Measurements from ENCODE around the gene TTC23L. TPM values are rescaled to one million over a fixed set of nuclear protein-coding genes. Genes with fewer than 3 reads are reported as not detected.

TTC23L gene, protein sequence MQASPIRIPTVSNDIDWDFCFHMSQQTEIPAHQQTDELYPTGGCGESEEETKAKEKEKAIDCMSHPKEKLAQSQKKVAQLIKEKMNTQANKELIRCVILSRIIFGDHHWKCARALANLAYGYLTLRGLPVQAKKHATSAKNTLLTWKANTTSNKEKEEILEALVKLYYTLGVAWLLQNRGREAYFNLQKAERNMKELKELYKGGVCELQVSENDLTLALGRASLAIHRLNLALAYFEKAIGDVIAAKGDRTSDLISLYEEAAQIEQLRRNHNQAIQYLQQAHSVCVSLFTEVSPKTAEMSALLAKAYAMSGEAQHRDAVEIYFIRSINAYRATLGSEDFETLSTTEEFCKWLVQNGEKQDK
- polyA plus RNA-seq (ENCODE audit: insufficient read length in 3 of 3) = 1 to 10 TPM; 2.9 to 4.0 (median 4.0) TPM
- long read RNA-seq, donor 1, partial matches to known transcripts = 0 of 5 reads
- long read RNA-seq, donor 1, other reads (novel, unspliced or antisense) = 5 of 5 reads
- long read RNA-seq, donor 2 = 0 reads
- long read RNA-seq, donor 3 = 0 reads
- long read RNA-seq, donor 4 = 0 reads
- long read RNA-seq, donor 5 = 0 reads
- long read RNA-seq, donor 6 = 0 reads
- long read RNA-seq, donor 7, partial matches to known transcripts = 0 of 1 reads
- long read RNA-seq, donor 7, other reads (novel, unspliced or antisense) = 0 of 1 reads
- long read RNA-seq, donor 8 = 0 reads
- long read RNA-seq, donor 9, partial matches to known transcripts = 0 of 6 reads
- long read RNA-seq, donor 9, other reads (novel, unspliced or antisense) = 6 of 6 reads
- long read RNA-seq, donor 10 = 0 reads
- long read RNA-seq, donor 11, partial matches to known transcripts = 7 of 7 reads
- long read RNA-seq, donor 11, other reads (novel, unspliced or antisense) = 0 of 7 reads
- long read RNA-seq, donor 12 = 0 reads
- long read RNA-seq, donor 13 = 0 reads
- long read RNA-seq, donor 14, partial matches to known transcripts = 10 of 16 reads
- long read RNA-seq, donor 14, other reads (novel, unspliced or antisense) = 6 of 16 reads
- long read RNA-seq, donor 15 = 0 reads
- long read RNA-seq, donor 16, partial matches to known transcripts = 28 of 62 reads
- long read RNA-seq, donor 16, other reads (novel, unspliced or antisense) = 33 of 62 reads

DNA sequence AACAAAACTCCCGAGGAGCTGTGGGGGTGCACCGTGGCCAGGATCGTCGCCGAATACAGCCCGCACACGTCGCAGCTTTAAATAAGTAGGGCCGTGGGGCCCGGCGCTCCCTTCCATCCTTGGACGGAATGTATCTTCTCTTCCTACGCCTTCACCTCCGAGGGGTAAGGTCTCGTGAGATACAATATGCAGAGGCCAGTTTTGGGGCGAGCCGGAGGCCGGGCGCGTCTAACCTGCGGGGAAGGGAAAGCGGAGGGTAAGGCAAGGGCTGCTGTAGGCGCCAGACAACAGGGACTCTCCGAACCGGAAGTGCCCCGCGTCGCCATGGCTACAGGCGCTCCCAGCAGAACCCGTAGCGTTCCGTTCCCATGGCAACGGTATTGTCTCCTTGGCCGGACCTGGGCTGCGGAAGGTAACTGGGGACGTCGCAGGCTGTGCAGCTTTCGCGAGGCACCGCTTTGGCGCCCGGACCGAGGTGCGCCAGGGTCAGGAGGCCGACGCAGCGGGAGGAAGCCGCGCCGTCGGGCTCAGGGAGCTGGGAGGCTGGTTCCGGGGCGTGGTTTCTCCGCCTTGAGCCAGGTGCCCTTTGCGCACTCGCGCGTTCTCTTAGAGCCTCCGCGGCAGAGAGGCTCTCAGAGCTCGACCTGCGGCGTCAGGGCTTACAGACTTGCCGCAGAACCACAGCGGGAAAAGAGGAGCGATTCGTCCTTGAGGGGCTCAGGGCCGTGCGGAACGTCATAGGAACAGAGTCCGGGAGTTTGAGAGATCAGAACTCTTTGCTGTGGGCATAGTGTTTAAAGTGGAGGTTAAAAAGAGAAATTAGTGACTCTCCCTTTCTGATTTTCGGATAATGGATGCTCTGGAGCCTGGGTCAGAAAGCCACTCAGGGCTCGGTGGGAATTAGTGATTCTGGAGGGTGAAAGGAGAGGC lies at the start of gene TTC23L:
TSS of gene TTC23L (plus strand) at position 380 of the 930 bp plus-strand sequence. CDS start 1,508 bp downstream, outside the sequence.
- peak; percentile 75 to 92 (median 84) for DNase-seq (ENCODE audit: extremely low read depth in 1 of 11, low read depth in 9 of 11, low spot score in 4 of 11)

DNA sequence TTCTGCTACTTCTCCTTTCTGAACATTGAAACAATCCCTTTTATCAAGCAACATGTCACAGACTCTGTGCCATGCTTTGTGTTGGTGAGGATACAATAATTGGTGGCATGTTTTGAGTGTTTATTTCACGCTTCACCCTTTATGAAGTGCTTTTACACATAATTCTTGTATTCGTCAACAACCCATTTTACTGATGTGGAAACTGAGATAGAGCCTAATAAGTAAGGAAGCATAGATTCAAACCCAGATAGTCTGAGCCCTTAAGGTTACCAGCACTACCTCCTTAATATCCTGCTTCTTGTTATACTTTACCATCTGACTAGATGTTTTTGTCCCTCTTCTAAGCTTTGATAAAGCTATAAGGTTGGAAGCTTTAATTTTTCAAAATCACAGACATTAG lies 49.3 kb upstream of the TTC23L start:
- DNase-seq (ENCODE audit: extremely low read depth in 1 of 11, low read depth in 9 of 11, low spot score in 4 of 11) = no peak

DNA sequence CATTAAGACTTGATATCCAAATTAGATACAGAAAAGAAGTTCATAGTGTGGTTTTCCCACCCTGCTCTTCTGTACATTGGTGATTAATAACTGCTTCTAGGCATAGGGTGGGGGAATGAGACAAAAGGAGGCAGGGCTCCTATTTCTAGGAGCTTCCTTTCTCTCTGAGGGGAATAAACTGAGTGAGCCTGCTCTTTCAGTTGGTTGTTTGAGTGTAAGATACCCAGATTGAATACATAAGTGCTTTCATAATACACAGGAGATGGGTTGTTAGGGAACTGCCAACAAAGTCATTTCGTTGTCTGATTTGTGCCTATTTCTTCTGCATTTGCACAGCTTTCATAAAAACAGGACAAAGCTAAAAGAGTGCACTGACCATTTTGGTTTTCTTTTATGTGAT lies 48.9 kb upstream of the TTC23L start:
- DNase-seq (ENCODE audit: extremely low read depth in 1 of 11, low read depth in 9 of 11, low spot score in 4 of 11) = no peak

DNA sequence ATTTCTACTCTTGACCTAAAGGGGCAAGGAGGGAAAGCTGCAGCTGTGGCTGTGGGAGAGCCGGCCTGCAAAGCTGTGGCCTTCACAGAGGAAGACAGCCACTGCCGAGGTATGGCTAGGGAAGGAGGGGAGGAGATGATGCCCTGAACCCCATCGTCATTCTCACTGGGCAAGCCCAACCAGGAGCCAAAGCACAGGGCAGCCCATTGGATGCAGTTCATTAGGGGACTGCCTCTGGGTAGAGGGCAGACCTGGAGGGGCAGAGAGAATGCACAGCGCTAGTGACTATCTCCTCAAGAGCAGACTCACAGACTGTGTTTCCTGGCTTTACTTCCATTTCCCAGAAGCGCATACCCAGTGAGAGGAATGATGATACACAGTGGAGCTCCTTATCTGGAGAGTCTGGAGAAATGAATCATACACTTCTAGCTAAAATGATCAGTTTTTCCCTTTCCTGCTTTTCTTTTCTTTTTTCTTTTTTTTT lies 47.2 kb upstream of the TTC23L start:
- no peak for DNase-seq (ENCODE audit: extremely low read depth in 1 of 11, low read depth in 9 of 11, low spot score in 4 of 11)

DNA sequence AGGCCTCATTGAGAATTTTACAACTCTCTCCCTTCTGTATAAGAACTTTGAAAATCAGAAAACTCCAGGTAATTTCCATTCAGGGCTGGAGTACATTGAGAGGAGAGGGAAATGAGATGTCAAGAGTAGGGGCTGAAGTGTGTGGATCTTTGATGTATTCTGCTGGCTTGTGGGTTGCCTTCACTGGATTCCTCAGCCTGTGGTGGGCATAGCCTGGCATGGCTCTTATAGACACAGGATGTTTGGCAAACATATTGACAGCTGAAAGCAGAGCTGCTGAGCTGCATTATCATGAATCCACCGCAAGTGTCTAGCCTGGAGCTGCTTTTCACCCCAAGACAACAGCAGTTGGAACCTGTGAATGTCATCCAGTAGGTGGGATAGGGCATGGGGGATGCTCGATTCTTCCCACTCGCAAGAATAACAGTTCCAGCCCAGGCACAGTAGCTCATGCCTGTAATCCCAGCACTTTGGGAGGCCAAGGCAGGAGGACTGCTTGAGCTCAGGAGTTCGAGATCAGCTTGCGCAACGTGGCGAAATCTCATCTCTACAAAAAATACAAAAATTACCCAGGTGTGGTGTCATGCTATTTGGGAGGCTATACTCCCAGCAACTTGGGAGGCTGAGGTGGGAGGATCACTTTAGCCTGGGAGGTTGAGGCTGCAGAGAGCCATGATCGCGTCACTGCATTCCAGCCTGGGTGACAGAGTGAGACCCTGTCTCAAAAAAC lies 36.0 kb upstream of the TTC23L start:
- DNase-seq (ENCODE audit: extremely low read depth in 1 of 11, low read depth in 9 of 11, low spot score in 4 of 11) = no peak

DNA sequence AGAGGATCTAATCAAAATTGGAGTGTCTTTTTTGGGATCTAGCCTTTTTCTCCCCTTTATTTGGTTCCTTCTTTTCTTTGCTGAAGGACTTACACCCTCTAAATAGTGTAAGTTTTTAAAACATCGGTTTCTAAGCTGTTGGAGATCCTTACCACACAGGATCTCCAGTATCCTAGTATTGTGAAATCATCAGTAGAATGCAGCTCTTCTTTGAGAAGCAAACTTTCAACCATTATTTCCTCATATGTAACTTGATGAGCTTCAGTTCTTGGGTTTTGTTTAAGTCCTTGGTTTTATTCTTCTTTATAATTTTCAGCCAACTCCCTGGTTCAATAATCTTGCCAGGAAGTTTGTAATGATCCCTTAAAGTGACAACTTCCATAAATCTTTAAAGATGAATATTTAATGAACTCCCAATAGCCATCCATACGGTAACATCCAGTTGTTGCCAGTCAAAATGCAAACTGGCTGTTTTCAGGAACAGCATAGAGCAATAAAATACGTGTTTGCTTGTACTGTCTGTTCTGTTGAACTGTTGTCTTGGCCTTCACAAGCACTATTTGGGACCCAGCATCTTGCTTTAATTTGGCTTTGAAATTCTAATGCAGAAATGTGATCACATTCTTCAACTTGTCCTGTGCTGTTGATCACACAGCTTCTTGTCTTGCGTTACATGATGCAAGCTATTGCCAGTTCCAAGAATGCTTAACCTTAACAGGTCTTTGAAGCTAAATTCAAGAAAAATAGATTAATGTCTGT lies 34.8 kb upstream of the TTC23L start:
- DNase-seq (ENCODE audit: extremely low read depth in 1 of 11, low read depth in 9 of 11, low spot score in 4 of 11) = no peak

DNA sequence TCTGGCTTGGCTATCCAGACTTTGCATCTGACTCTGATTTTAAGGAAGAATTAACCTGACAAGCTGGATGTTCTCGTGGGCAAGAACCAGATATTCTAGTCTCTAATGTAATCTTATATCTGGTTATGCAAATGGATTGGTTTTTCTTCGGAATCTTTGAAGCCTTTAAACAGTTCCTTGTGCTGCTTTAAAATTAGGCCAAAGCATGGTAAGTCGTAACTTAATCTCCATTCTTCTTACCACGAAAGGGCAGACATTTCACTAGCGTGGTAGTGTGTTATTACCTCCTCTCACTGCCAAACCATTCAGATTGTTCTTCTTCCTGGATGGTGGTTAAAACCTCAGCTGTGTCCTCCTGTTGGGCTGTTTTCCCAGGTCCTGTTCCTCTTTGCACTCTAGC lies 34.1 kb upstream of the TTC23L start:
- DNase-seq (ENCODE audit: extremely low read depth in 1 of 11, low read depth in 9 of 11, low spot score in 4 of 11) = no peak

DNA sequence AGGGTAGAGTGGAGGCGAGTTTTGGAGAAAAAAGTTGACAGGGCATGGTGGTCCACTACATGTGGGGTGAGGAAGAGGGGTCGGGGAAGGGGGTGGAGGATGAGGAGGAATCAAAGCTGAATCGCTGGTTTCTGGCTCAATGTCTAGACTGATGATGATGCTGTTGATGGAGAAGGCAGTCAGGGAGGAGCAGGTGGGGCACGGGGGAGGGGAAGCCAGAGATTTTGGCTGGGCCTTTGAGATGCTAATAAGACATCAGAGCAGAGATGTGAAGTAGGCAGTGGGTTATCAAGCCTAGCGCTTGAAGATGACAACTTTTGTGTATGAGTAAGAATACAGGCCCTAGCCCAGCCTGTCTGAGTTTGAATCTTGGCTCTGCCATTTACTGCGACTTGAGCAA lies 32.4 kb upstream of the TTC23L start:
- DNase-seq (ENCODE audit: extremely low read depth in 1 of 11, low read depth in 9 of 11, low spot score in 4 of 11) = no peak

DNA sequence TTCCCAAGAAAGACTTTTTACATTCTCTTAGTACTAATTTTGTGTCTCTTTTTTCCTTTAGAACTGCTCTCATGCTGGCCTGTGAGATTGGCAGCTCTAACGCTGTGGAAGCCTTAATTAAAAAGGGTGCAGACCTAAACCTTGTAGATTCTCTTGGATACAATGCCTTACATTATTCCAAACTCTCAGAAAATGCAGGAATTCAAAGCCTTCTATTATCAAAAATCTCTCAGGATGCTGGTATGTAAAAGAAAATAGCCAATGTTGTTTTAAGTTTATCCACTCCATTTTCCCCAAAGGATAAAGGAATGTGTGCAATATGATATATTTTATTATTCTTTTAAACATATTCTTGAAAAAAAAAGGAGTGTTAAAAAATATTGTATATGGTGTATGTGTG lies 27.3 kb upstream of the TTC23L start:
- DNase-seq (ENCODE audit: extremely low read depth in 1 of 11, low read depth in 9 of 11, low spot score in 4 of 11) = no peak

DNA sequence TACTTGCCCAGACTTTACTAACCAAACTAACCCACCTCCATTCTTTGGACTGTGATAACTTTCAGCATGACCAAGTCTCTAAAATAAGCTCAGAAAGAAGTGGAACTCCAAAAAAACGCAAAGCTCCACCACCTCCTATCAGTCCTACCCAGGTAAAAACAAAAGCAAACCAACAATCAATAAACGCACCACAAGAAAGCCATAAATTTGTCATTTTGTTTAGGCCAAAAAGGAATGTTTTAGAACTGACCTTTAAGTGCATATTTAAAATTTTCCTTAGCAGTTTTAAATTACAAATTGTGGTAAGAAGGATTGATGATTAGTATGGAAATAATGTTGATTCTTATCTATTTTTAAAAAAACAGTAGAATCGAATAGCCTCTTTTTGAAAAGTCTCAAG lies 25.5 kb upstream of the TTC23L start:
- DNase-seq (ENCODE audit: extremely low read depth in 1 of 11, low read depth in 9 of 11, low spot score in 4 of 11) = no peak

DNA sequence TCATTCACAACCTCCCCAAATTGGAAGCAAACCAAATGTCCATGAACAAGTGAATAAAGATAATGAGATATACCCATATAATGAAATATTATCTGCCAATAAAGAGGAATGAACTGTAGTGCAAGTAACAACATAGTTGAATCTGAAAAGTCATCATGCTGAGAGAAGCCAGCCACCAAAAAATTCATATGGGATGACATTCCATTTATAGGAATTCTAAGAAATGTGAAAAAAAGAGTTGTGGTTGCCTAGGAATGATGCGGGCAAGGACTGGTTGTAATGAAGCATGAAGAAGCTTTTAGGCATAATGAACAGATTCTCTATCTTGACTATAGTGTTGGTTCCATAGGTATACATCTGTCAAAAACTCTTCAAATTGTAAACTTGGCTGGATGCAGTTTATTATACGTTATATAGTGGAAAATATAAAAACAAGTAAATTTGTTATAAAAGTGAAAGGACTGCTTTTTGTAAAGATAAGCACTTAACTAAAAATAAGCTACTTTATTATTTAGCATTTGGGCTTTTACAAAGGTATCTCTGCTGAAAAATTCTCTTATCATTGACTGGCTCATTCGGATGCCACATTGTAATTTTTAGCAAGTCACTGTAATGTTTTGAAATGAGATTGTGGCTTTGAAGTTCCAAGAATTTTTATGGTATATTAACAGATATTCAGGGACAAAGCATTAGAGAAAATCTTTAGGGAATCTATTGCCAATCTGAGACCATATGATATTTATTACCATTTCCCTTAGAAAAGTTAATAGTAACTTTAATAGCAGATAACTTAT lies 21.2 kb upstream of the TTC23L start:
- no peak for DNase-seq (ENCODE audit: extremely low read depth in 1 of 11, low read depth in 9 of 11, low spot score in 4 of 11)

DNA sequence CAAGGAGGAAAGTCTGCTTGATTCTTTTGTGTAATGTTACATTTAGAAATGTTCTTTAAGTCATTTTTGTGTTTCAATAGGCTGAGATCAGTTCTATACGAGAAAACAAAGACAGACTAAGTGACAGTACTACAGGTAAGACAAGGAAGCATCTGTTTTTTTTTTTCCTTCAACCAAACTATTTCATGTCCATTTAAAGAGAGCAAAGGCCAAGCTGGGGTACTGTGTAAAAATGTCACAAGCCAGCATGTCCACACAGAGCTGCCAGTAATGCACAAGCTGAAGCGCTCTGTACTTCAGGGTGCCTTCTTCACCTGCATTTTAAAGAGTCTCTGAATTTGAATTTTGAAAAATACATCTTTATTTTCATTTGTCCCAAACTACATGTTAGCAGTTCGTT lies 20.2 kb upstream of the TTC23L start:
- DNase-seq (ENCODE audit: extremely low read depth in 1 of 11, low read depth in 9 of 11, low spot score in 4 of 11) = no peak

DNA sequence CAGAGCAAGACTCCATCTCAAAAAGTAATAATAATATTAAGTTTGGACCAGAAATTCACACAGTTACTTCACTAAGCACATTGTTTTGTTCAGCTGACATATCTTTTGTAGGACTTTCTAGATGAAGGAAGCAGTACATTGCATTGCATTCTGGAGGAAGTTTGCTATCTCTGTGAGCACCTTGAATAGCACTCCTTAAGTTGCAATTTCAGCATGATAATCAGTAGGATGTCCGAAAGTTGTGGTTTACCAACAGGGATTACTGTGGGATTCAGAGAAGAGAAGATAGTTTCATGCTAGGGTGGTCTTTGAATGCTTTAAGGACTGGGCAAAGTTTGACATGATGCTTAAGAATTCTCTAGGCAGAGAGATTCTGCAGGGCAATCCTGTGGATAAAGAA lies 18.4 kb upstream of the TTC23L start:
- no peak for DNase-seq (ENCODE audit: extremely low read depth in 1 of 11, low read depth in 9 of 11, low spot score in 4 of 11)

DNA sequence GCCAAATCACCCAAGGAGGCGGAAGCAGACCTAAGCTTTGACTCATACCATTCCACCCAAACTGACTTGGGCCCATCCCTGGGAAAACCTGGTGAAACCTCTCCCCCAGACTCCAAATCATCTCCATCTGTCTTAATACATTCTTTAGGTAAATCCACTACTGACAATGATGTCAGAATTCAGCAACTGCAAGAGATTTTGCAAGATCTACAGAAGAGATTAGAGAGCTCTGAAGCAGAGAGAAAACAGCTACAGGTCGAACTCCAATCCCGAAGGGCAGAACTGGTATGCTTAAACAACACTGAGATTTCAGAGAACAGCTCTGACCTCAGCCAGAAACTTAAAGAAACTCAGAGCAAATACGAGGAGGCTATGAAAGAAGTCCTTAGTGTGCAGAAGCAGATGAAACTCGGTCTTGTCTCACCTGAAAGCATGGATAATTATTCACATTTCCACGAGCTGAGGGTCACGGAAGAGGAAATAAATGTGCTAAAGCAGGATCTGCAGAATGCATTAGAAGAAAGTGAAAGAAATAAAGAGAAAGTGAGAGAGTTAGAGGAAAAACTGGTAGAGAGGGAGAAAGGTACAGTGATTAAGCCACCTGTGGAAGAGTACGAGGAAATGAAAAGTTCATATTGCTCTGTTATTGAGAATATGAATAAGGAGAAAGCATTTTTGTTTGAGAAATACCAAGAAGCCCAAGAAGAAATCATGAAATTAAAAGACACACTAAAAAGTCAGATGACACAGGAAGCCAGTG lies 15.8 kb upstream of the TTC23L start:
- no peak for DNase-seq (ENCODE audit: extremely low read depth in 1 of 11, low read depth in 9 of 11, low spot score in 4 of 11)

DNA sequence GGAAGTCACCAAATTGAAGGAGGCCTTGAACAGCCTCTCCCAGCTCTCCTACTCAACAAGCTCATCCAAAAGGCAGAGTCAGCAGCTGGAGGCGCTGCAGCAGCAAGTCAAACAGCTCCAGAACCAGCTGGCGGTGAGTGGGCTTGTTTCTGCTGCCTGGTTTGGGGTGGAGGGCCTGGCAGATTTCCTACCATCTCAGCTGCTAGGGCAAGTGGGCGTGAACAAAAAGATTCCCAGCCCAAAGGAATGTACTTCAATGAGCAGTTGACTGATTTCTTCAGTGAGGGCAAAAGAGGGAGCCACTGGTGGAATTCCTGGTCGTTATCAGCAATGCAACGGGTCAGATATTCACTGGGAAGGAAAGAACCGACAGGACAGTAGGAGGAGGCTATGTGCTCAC lies 12.6 kb upstream of the TTC23L start:
- no peak for DNase-seq (ENCODE audit: extremely low read depth in 1 of 11, low read depth in 9 of 11, low spot score in 4 of 11)
